ENCODE data around the gene CRY2.

GRCh38 chr11:45877221-45877620 lies 29.9 kb downstream of the CRY2 start:
- TF ChIP-seq MAX (IDR thresholded peaks at IDR 0.05; ENCODE audit: low read depth) (no peak), GABPA (IDR thresholded peaks at IDR 0.05; ENCODE audit: low read depth) (no peak), EZH2phosphoT487 (IDR thresholded peaks at IDR 0.05; ENCODE audit: borderline replicate concordance, low read depth) (no peak), SMC3 (IDR thresholded peaks at IDR 0.05; ENCODE audit: low read depth, low read length) (no peak), MXI1 (IDR thresholded peaks at IDR 0.05; ENCODE audit: low read depth, low read length) (no peak), SIN3A (IDR thresholded peaks at IDR 0.05; ENCODE audit: borderline replicate concordance, low read depth, low read length) (no peak), TCF12 (IDR thresholded peaks at IDR 0.05) (no peak), POLR2AphosphoS5 (IDR thresholded peaks at IDR 0.05; ENCODE audit: low read depth, low read length) (no peak), CTCF (IDR thresholded peaks at IDR 0.05) (no peak), REST (IDR thresholded peaks at IDR 0.05; ENCODE audit: low read depth, low read length) (no peak), TAF1 (IDR thresholded peaks at IDR 0.05; ENCODE audit: borderline replicate concordance, low read depth, low read length) (no peak)
